NB4 (cell line): ENCODE results near the gene DIAPH3.

ENCODE experiments used
- CTCF ChIP-seq: IDR thresholded peaks from one replicate; pipeline ENCODE4 v1.5.1; 2012; ENCODE audit warnings: low read depth, low read length
- MYC ChIP-seq: IDR thresholded peaks from 2 replicates; pipeline ENCODE4 v1.6.1; 2011; ENCODE audit warnings: low read depth, low read length
- POLR2A ChIP-seq: IDR thresholded peaks from 2 replicates; pipeline ENCODE4 v1.6.1; 2011; ENCODE audit warnings: mild to moderate bottlenecking; ENCODE audit not compliant: insufficient read length; ENCODE audit errors: extremely low read depth

GRCh38 chr13:59681636-59682311 lies 482.0 kb downstream of the DIAPH3 start:
- no peak for TF ChIP-seq CTCF
- no peak for TF ChIP-seq MYC
- no peak for TF ChIP-seq POLR2A
